ENCODE measurements around the gene MDM4.

DNA sequence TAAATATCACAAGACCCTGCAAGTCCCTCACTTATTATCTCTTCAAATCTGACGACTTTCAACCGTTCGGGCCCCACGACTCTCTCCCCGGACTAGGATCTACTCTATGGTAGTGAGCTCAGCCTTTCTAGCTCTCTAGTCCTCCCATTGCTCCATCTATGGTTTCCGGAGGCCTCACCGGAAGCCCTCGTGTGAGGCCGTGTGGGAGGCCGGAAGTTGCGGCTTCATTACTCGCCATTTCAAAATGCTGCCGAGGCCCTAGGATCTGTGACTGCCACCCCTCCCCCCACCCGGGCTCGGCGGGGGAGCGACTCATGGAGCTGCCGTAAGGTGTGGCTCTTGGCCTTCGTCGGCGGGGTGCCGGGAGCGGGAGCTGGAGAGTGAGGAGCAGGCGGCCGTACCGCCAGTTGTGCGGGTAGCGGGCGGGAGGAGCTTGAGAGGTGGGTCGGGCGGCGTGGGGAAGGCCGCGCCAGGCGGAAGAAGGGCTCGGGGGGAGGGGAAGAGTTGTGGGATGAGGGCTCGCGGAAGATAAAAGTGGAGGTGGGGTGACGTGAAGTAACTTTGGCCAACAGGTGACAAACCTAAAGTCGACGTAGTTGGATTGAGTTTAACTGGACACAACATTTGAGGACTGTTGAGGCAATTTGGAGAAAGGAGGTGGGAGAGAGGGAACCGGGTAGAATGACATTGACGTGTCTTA, at the start of gene MDM4:
- TF ChIP-seq, protein P1, sequence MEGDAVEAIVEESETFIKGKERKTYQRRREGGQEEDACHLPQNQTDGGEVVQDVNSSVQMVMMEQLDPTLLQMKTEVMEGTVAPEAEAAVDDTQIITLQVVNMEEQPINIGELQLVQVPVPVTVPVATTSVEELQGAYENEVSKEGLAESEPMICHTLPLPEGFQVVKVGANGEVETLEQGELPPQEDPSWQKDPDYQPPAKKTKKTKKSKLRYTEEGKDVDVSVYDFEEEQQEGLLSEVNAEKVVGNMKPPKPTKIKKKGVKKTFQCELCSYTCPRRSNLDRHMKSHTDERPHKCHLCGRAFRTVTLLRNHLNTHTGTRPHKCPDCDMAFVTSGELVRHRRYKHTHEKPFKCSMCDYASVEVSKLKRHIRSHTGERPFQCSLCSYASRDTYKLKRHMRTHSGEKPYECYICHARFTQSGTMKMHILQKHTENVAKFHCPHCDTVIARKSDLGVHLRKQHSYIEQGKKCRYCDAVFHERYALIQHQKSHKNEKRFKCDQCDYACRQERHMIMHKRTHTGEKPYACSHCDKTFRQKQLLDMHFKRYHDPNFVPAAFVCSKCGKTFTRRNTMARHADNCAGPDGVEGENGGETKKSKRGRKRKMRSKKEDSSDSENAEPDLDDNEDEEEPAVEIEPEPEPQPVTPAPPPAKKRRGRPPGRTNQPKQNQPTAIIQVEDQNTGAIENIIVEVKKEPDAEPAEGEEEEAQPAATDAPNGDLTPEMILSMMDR (IDR thresholded peaks at IDR 0.05): no peak
- no peak for TF ChIP-seq EP300 (IDR thresholded peaks at IDR 0.05; ENCODE audit: low read depth)

All from transverse colon (tissue), 3 donors.